Measurements from ENCODE around the gene MVB12B. TPM values are rescaled to one million over a fixed set of nuclear protein-coding genes. Genes with fewer than 3 reads are reported as not detected.
A peak's percentile ranks its signal among the peaks of the same experiment; 100 is the strongest.

Gene MVB12B
- total RNA-seq, 1 experiment from 2014 or later: 5.8 TPM

DNA sequence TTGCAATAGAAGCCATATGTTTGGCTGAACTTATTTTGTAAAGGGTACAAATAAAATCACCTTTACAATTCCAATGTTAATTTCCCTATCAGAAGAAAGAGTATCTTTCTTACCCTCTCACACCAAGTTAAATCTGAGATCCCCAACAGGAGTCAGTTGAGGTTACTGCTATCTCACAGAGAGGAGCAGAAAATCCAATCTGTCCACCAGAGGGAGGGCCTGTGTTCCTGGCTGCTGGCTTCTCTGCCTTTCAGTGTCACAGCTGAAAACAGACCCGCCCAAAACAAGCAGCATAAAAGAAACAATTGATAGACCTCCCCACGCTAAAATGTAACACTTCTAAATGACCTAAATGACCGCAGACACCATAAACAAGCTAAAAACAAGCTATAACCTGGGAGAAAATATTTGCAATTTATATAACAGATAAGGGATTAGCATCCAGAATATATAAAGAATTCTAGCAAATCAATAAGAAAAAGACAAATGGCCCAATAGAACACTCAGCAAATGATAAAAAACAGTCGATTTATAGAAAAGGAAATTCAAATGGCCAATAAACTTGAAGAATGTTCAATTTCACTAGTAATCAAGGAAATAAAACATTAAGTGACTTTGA, 24.5 kb upstream of the MVB12B start:
- H2BK20ac ChIP-seq (ENCODE audit: low read depth, low read length, poor library complexity, severe bottlenecking): no peak overlapping the region
- H3K9ac ChIP-seq (ENCODE audit: extremely low read depth, insufficient read length, low read length): no peak overlapping the region
- no peak overlapping the region for H4K8ac ChIP-seq (replicated peaks; ENCODE audit: insufficient read length, low read depth, low read length)
- no peak overlapping the region for H3K14ac ChIP-seq (ENCODE audit: insufficient read depth, low read length)
- no peak overlapping the region for H2BK15ac ChIP-seq (ENCODE audit: low read depth, low read length)
- H3K4ac ChIP-seq (ENCODE audit: low read depth, low read length): no peak overlapping the region
- no peaks in the 10 kb centered on the region for H3K27me3 Mint-ChIP-seq (ENCODE audit: low read depth)
- no peak overlapping the region for H4K5ac ChIP-seq (ENCODE audit: insufficient read length, low read depth, low read length)
- H4K91ac ChIP-seq (ENCODE audit: insufficient read length, low read depth, low read length): no peak overlapping the region
- no peak overlapping the region for H3K4me3 Mint-ChIP-seq
- H3T11ph ChIP-seq (ENCODE audit: low read length): no peak overlapping the region
- H2BK12ac ChIP-seq (ENCODE audit: insufficient read length, low read depth, low read length): no peak overlapping the region
- no peaks in the 10 kb centered on the region for H3K9me3 Mint-ChIP-seq
- H3K4me1 ChIP-seq (ENCODE audit: insufficient read depth, low read length): no peaks in the 10 kb centered on the region
- H2AK5ac ChIP-seq (ENCODE audit: insufficient read length, low read length): no peak overlapping the region
- H4K20me1 ChIP-seq (ENCODE audit: control insufficient read depth, insufficient read depth, insufficient read length): no peaks in the 10 kb centered on the region
- no peak overlapping the region for H3K27ac ChIP-seq (ENCODE audit: insufficient read length, low read depth, low read length)
- no peaks in the 10 kb centered on the region for H3K79me1 ChIP-seq (ENCODE audit: insufficient read depth, low read depth, low read length, poor library complexity, severe bottlenecking)
- H3K4me2 ChIP-seq (ENCODE audit: insufficient read depth, insufficient read length, low read length): no peak overlapping the region
- H3K9me3 ChIP-seq (ENCODE audit: control insufficient read depth, low read depth, low read length): no peaks in the 10 kb centered on the region
- no peak overlapping the region for H2BK5ac ChIP-seq (ENCODE audit: insufficient read length, low read length)
- no peaks in the 10 kb centered on the region for H3K36me3 Mint-ChIP-seq (ENCODE audit: insufficient read depth in 1 of 3, low read depth in 3 of 3)
- H3K23me2 ChIP-seq (ENCODE audit: insufficient read length, low read depth, low read length, poor library complexity, severe bottlenecking): no peaks in the 10 kb centered on the region
- DNase-seq: peak; percentile 74
- no peak overlapping the region for H3K56ac ChIP-seq (ENCODE audit: insufficient read length, low read depth, low read length)
- no peak overlapping the region for H2BK120ac ChIP-seq (ENCODE audit: low read depth, low read length, poor library complexity, severe bottlenecking)
- WGBS (ENCODE audit: extremely low coverage, insufficient read length, low lambda C conversion rate): no CpG with 5 or more reads among the region's 4 CpGs
- H2AFZ ChIP-seq (ENCODE audit: low read length): no peak overlapping the region
- no peak overlapping the region for H3K18ac ChIP-seq (ENCODE audit: insufficient read length, low read depth, low read length)
- H3K27me3 ChIP-seq (ENCODE audit: insufficient read depth, low read length): no peaks in the 10 kb centered on the region
- H3K23ac ChIP-seq (ENCODE audit: insufficient read length, low read depth, low read length): no peak overlapping the region
- H3K27ac Mint-ChIP-seq: no peak overlapping the region
- peaks cover 0 to 11% of the 10 kb centered on the region in 2 experiments; a peak in 3 of 4 replicates for H3K4me1 Mint-ChIP-seq
- H3K79me2 ChIP-seq (ENCODE audit: insufficient read depth, low read length): no peaks in the 10 kb centered on the region
- TF ChIP-seq, protein P1, sequence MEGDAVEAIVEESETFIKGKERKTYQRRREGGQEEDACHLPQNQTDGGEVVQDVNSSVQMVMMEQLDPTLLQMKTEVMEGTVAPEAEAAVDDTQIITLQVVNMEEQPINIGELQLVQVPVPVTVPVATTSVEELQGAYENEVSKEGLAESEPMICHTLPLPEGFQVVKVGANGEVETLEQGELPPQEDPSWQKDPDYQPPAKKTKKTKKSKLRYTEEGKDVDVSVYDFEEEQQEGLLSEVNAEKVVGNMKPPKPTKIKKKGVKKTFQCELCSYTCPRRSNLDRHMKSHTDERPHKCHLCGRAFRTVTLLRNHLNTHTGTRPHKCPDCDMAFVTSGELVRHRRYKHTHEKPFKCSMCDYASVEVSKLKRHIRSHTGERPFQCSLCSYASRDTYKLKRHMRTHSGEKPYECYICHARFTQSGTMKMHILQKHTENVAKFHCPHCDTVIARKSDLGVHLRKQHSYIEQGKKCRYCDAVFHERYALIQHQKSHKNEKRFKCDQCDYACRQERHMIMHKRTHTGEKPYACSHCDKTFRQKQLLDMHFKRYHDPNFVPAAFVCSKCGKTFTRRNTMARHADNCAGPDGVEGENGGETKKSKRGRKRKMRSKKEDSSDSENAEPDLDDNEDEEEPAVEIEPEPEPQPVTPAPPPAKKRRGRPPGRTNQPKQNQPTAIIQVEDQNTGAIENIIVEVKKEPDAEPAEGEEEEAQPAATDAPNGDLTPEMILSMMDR (conservative IDR thresholded peaks at IDR 0.05): peak; percentile 84
